Adrenal gland (tissue), 5 donors: ENCODE measurements around the gene TPCN1.

Experiments
- POLR2A ChIP-seq, 2 donors: fragments of 450-650 bp; IDR thresholded peaks; one replicate each; pipeline ENCODE4 v1.6.1; 2017; ENCODE audit warnings: antibody characterized with exemption in 2 of 2, mild to moderate bottlenecking in 2 of 2, moderate library complexity in 1 of 2
- TF ChIP-seq, protein P1 (sequence below), 6 experiments: fragments of 450-650 bp in 4 of 6; fragments of 200-600 bp in 2 of 6; sonication (generic) in 1 of 6; IDR thresholded peaks; 1 replicate in 5 of 6; 2 replicates in 1 of 6; pipeline versions ENCODE4 v1.5.1 to v1.8.0; 2016 to 2021; ENCODE audit warnings: antibody characterized with exemption in 6 of 6, mild to moderate bottlenecking in 2 of 6, moderate library complexity in 1 of 6
- donor health status: DM: no; HTN: no; CAD: no.

DNA sequence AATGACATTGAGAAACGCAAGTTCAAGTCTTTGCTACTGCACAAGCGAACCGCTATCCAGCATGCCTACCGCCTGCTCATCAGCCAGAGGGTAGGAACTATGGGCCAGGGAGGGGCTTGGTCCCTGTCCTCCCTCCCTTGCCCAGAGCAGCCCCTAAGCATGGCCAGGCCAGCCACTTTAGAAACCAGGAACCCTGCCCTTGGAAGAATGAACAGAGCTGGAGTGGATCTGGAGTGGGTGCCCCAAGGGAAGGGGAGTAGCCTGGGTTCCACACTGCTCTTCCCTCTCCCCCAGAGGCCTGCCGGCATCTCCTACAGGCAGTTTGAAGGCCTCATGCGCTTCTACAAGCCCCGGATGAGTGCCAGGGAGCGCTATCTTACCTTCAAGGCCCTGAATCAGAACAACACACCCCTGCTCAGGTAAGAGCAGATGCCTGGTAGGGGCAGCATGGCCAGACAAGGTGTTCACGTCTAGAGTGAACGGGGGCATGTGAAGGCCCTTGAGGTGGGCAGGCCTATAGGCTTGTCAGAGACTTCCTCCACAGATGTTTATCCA, 55.8 kb downstream of the TPCN1 start:
- TF ChIP-seq, protein P1, sequence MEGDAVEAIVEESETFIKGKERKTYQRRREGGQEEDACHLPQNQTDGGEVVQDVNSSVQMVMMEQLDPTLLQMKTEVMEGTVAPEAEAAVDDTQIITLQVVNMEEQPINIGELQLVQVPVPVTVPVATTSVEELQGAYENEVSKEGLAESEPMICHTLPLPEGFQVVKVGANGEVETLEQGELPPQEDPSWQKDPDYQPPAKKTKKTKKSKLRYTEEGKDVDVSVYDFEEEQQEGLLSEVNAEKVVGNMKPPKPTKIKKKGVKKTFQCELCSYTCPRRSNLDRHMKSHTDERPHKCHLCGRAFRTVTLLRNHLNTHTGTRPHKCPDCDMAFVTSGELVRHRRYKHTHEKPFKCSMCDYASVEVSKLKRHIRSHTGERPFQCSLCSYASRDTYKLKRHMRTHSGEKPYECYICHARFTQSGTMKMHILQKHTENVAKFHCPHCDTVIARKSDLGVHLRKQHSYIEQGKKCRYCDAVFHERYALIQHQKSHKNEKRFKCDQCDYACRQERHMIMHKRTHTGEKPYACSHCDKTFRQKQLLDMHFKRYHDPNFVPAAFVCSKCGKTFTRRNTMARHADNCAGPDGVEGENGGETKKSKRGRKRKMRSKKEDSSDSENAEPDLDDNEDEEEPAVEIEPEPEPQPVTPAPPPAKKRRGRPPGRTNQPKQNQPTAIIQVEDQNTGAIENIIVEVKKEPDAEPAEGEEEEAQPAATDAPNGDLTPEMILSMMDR (IDR thresholded peaks at IDR 0.05): no peak
- no peak for TF ChIP-seq POLR2A (IDR thresholded peaks at IDR 0.05)
